ENCODE results near the gene SIN3A. TPM values are rescaled to one million over a fixed set of nuclear protein-coding genes. Genes with fewer than 3 reads are reported as not detected.
"Not testable (repeated sequence)": the region's sequence is repeated elsewhere in the genome, so short reads cannot be mapped to it uniquely, and the experiment has no call there.

The SIN3A gene
- total and polyA plus RNA-seq, 2 donors (not counting 1 experiment from before 2014, with no cell fraction given), result 23.0 to 27.2 TPM

DNA sequence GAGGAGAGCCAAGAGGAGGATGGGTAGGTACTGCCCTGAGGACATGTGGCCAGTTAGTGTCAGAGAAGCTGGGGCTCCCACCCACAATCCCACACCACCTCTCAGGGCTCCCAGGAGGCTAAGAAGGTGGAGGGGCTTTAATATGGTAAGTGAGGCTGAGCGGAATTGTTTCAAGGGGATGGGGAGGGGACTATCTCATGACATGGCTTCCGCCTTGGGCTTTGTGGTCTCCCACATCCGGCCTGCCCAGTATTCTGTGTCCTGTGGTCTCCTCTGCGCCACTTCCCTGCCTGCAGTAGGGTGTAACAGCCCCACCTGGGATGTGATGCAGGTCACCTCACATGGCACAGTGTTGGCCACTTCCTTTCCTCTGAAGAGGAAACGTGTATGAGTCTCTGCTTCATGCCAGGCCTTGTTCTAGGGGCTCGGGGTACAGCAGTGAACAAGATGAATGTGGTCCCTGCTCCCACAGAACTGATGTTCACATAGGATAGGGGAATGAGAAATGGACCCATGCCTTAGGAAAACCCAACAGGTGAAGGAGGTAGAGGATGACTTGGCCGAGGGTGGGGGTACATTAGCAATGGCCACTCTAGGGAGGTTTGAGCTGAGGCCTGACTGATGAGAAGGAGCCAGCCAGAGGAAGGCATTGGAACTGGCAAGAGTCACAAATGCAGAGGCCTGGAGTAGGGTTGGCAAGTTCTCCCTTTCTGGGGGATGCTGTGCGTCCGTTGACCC lies 101.5 kb downstream of the SIN3A start:
- Histone ChIP-seq H3K9ac (ENCODE audit: insufficient read depth, low read length) (no peak overlapping the region), H3K4me3 (replicated peaks in 1 of 4; ENCODE audit: control extremely low read depth in 1 of 4, insufficient read depth in 1 of 4, low read depth in 3 of 4, low read length in 4 of 4) (no peak overlapping the region), H3K79me2 (ENCODE audit: control insufficient read depth, insufficient read depth, low read length) (no peaks in the 10 kb centered on the region), H3K36me3 (ENCODE audit: control insufficient read depth, insufficient read depth, low read length) (peaks cover 2% of the 10 kb centered on the region), H3K4me1 (ENCODE audit: control insufficient read depth, extremely low read depth, insufficient read depth, low read length) (no peaks in the 10 kb centered on the region), H3K27ac (ENCODE audit: insufficient read depth, low read length) (no peak overlapping the region), H3K4me2 (ENCODE audit: extremely low read depth, insufficient read depth, low read length) (no peak overlapping the region), H4K20me1 (ENCODE audit: control insufficient read depth, extremely low read depth, insufficient read depth, low read length) (no peaks in the 10 kb centered on the region), H3K9me3 (ENCODE audit: control insufficient read depth, insufficient read depth, low read depth, low read length) (no peaks in the 10 kb centered on the region), H3K27me3 (ENCODE audit: control insufficient read depth, insufficient read depth, low read length) (peaks cover 5% of the 10 kb centered on the region), H2AFZ (ENCODE audit: low read length) (no peak overlapping the region)
- no peak for DNase-seq (ENCODE audit: low read depth in 2 of 2)
- TF ChIP-seq EZH2 (IDR thresholded peaks at IDR 0.05; ENCODE audit: low read length, missing control alignments), result no peak
- TF ChIP-seq CTCF (conservative IDR thresholded peaks at IDR 0.05 in 1 of 2, IDR thresholded peaks at IDR 0.05 in 1 of 2; ENCODE audit: low read depth in 1 of 2, low read length in 2 of 2), result no peak

DNA sequence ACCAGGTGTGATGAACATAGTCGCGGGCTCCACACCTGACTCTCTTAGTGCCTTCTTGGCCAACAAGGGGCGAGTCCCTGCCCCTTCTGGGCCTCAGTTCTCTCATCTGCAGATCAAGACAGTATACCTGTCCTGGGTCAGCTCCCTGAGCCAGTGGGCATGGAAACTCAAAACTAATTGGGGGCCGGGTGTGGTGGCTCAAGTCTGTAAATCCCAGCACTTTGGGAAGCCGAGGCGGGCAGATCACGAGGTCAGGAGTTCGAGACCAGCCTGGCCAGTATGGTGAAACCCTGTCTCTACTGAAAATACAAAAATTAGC lies 102.2 kb downstream of the SIN3A start:
- not testable (repeated sequence) for H3K27ac ChIP-seq (ENCODE audit: insufficient read depth, low read length); H3K9me3 ChIP-seq (ENCODE audit: control insufficient read depth, insufficient read depth, low read depth, low read length); H3K4me2 ChIP-seq (ENCODE audit: extremely low read depth, insufficient read depth, low read length); H3K4me3 ChIP-seq (replicated peaks in 1 of 4; ENCODE audit: control extremely low read depth in 1 of 4, insufficient read depth in 1 of 4, low read depth in 3 of 4, low read length in 4 of 4); H3K36me3 ChIP-seq (ENCODE audit: control insufficient read depth, insufficient read depth, low read length); H3K79me2 ChIP-seq (ENCODE audit: control insufficient read depth, insufficient read depth, low read length); H3K4me1 ChIP-seq (ENCODE audit: control insufficient read depth, extremely low read depth, insufficient read depth, low read length); H2AFZ ChIP-seq (ENCODE audit: low read length); H3K9ac ChIP-seq (ENCODE audit: insufficient read depth, low read length); H3K27me3 ChIP-seq (ENCODE audit: control insufficient read depth, insufficient read depth, low read length); H4K20me1 ChIP-seq (ENCODE audit: control insufficient read depth, extremely low read depth, insufficient read depth, low read length); DNase-seq (ENCODE audit: low read depth in 2 of 2)

DNA sequence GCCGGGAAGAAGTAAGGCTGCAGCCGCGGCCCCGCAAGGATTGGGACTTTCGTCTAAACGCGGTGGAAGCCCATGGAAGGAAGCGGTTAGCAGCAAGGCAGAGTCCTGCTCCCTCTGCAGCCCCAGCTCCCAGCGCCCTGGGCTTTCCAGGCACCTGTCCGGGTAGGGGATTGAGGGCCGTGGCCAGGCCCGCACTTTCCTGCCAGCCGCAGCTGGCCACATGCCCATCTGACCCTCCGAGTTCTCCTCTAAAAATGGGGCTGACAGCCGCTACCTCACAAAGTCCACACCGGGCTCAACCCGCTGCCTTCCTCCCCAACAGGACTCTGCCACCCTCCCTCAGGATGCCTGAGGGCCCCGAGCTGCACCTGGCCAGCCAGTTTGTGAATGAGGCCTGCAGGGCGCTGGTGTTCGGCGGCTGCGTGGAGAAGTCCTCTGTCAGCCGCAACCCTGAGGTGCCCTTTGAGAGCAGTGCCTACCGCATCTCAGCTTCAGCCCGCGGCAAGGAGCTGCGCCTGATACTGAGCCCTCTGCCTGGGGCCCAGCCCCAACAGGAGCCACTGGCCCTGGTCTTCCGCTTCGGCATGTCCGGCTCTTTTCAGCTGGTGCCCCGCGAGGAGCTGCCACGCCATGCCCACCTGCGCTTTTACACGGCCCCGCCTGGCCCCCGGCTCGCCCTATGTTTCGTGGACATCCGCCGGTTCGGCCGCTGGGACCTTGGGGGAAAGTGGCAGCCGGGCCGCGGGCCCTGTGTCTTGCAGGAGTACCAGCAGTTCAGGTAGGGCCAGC lies 102.7 kb downstream of the SIN3A start:
- Histone ChIP-seq H3K36me3 (ENCODE audit: control insufficient read depth, insufficient read depth, low read length) (no peaks in the 10 kb centered on the region), H3K9ac (ENCODE audit: insufficient read depth, low read length) (no peak overlapping the region), H3K4me3 (replicated peaks in 1 of 4; ENCODE audit: control extremely low read depth in 1 of 4, insufficient read depth in 1 of 4, low read depth in 3 of 4, low read length in 4 of 4) (peak overlapping the region; percentile 56 to 79 (median 70)), H4K20me1 (ENCODE audit: control insufficient read depth, extremely low read depth, insufficient read depth, low read length) (no peaks in the 10 kb centered on the region), H3K27me3 (ENCODE audit: control insufficient read depth, insufficient read depth, low read length) (peaks cover 5% of the 10 kb centered on the region), H3K27ac (ENCODE audit: insufficient read depth, low read length) (no peak overlapping the region), H2AFZ (ENCODE audit: low read length) (peak overlapping the region; percentile 33), H3K79me2 (ENCODE audit: control insufficient read depth, insufficient read depth, low read length) (no peaks in the 10 kb centered on the region), H3K9me3 (ENCODE audit: control insufficient read depth, insufficient read depth, low read depth, low read length) (no peaks in the 10 kb centered on the region), H3K4me1 (ENCODE audit: control insufficient read depth, extremely low read depth, insufficient read depth, low read length) (no peaks in the 10 kb centered on the region), H3K4me2 (ENCODE audit: extremely low read depth, insufficient read depth, low read length) (peak overlapping the region; percentile 59)
- DNase-seq (ENCODE audit: low read depth in 2 of 2), result no peak
- TF ChIP-seq CTCF (conservative IDR thresholded peaks at IDR 0.05 in 1 of 2, IDR thresholded peaks at IDR 0.05 in 1 of 2; ENCODE audit: low read depth in 1 of 2, low read length in 2 of 2) (no peak), EZH2 (IDR thresholded peaks at IDR 0.05; ENCODE audit: low read length, missing control alignments) (peak; percentile 75)
